Activated CD4-positive, alpha-beta T cell treated with anti-CD3 and anti-CD28 coated beads, Interleukin-2, Interleukin-6, amounts not matched to agents 100 ng/mL and 50 ng/mL, durations not matched to agents 16 hours and 8 hours (primary cell): ENCODE results near the gene SLC22A16.
"Not testable (repeated sequence)": the region's sequence is repeated elsewhere in the genome, so short reads cannot be mapped to it uniquely, and the experiment has no call there.

Experiments used
- DNase-seq: peaks from one replicate; pipeline ENCODE4 v3.0.0-alpha.2; 2020

Gene SLC22A16, protein sequence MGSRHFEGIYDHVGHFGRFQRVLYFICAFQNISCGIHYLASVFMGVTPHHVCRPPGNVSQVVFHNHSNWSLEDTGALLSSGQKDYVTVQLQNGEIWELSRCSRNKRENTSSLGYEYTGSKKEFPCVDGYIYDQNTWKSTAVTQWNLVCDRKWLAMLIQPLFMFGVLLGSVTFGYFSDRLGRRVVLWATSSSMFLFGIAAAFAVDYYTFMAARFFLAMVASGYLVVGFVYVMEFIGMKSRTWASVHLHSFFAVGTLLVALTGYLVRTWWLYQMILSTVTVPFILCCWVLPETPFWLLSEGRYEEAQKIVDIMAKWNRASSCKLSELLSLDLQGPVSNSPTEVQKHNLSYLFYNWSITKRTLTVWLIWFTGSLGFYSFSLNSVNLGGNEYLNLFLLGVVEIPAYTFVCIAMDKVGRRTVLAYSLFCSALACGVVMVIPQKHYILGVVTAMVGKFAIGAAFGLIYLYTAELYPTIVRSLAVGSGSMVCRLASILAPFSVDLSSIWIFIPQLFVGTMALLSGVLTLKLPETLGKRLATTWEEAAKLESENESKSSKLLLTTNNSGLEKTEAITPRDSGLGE

DNA sequence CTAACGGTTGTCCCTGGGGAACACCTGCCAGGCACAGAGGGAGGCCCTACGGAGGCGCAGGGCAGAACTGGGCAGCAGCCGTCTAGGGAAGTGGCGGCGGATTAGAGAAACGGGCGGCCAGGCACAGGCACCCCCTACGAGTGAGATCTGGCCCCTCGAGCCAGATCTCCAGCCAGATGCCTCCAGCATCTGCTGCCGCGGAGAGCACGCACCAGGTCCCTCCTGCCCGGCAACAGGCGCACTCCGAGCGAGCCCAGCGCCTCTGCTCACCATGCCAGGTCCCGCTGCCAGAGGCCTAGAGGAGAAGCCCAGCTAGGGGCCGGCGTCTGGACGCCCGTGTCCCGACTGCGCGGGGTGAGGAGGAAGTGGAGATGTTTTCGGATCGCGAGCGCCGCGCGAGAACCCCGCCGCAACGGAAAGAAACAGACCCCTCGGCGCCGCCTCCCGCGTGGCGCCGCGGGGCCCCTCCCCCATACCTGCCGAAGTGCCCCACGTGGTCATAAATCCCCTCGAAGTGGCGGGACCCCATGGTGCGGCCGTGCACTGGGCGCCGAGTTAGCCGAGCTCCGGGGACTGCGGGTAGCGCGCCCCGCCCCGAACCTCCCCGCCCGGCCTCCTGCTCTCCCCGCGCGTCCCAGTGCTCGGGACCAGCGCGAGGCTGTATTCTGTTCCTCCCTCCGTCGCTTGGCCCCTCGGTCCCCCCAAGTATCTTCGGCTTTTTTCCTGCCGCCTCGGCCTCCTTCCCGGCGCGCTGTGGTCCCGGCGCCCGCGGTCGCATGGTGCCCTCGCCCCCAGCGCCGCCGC is at the start of gene SLC22A16:
Gene SLC22A16 (minus strand): TSS at position 568 of the 804 bp plus-strand sequence. CDS start 39 bp downstream, at position 529.
- no peak for DNase-seq

DNA sequence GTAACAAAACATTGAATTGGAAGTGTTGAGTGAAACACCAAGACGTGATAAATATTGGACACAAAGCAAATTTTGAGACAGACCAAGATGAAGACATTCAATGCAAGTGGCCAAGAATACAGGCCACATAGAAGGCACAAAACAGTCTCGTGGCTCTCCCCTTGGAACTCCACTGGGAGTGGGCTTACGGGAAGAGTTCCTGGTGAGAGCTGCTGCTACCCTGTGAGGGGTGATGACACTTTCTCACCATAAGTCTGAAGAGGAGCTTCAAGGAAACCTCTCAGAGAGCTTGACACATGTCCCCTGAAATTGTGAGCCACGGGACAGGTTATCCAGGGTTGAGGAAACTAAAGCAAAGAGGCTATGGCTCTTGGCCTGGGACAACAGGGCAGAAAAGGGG is 48.6 kb upstream of the SLC22A16 start:
- DNase-seq, result no peak

DNA sequence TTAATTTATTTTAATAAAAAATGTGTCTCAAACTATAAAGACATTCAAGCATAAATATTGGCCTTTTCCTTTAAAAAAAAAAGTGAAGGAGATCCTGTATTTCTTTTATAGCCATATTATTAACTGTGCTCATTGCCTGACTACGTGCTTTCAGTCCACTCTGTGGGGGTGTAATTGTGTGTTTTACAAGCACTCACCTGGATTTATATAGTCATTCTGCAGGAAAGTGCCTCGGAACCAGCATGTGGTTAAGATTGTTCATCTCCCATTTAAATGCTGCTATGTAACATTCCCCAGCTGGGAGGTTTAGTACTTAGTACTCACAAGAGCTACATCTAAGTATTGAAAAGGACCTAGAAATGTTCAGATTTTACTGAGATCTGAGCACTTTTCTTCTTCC is 47.9 kb upstream of the SLC22A16 start:
- no peak for DNase-seq

DNA sequence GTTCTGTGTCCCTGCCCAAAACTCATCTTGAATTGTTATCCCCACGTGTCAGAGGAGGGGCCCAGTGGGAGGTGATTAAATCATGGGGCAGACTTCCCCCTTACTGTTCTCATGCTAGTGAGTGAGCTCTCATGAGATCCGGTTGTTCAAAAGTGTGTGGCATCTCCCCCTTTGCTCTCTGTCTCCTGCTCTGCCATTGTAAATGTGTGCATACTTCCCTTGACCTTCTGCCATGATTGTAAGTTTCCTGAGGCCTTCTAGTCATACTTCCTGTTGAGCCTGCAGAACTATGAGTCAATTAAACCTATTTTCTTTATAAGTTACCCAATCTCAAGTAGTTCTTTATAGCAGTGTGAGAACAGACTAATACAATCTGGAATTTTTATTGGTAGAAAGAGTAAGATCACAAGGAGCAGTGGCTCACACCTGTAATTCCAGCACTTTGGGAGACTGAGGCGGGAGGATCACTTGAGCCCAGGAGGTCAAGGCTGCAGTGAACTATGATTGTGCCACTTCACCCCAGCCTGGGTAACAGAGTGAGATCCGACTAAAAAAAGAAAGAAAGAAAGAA is 47.1 kb upstream of the SLC22A16 start:
- DNase-seq, result no peak

DNA sequence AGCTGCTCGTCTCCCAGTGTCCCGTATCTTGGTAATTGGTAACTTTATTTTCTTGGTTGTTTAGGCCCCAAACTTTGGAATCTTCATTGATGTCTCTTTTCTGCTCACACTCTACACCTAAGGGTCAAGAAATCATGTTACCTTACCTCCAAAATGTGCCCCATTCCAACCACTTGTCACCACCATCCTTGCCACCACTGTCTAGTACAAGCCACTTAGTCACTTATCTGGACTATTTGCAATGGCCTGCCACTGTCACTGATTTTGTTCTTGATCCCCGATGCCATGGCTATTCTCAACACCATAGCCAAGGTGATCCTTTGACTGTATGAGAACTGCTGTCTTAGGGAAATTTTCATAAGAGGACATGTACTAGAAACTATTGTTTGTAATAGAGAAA is 46.0 kb upstream of the SLC22A16 start:
- no peak for DNase-seq

DNA sequence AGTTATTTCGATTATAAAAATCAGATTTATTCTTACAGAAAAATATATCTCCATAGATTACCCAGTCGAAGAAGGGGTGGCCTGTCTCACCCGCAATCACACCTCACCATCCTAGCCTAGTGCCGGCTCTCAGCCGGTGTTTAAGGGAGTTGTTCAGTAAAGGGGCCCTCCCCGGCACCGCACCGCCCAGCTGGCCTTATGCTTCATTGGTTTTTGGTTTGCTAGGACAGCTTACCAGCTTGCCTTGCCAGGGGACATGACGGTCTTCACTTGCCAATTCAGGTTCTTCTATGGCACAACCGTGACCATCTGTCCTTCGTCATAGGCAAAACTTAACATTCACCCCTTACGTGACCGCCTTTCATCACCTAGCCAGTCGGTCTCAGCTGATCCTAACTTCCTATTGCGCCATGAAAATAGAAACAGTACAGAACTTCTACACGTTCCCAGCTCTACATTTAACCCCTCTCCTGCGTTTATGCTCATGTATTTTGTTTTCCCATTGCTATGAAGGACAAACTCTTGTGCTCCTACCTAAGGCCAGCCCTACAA is 44.7 kb upstream of the SLC22A16 start:
- no peak for DNase-seq

DNA sequence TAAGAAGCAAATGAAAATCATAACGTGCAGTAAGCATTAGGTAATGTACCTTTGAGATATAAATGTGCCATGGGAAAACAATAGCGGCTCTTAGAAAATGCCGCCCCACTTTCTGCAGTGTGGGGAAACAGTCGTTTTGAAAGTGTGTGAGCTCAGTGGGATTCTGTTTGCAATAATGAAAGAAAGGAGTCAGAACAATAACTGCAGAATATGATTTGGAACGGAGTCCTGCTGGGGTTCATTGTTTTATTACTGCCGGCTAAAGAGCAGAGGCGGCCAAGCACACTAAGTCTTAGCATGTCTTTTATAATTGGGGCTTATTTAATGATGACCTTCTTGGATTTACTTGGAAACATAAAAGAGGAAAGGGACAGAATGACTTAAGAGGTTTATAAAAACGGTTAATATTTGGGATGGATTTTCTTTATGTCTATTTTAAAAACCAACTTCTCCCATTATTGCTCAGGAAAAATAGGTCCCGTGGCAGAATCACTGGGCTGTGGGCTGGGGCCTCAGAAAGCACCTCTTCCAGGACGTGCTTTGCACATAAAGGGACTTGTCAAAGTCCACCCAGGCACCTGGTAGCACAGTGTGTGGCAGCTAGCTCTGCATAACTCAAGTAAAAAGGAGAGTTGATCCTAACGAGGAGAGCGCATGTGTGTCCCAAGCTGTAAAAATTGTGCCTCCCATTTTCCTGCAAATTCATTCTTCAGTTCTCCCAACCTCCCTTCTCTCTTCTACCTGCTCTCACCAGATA is 44.0 kb upstream of the SLC22A16 start:
- DNase-seq, result no peak

DNA sequence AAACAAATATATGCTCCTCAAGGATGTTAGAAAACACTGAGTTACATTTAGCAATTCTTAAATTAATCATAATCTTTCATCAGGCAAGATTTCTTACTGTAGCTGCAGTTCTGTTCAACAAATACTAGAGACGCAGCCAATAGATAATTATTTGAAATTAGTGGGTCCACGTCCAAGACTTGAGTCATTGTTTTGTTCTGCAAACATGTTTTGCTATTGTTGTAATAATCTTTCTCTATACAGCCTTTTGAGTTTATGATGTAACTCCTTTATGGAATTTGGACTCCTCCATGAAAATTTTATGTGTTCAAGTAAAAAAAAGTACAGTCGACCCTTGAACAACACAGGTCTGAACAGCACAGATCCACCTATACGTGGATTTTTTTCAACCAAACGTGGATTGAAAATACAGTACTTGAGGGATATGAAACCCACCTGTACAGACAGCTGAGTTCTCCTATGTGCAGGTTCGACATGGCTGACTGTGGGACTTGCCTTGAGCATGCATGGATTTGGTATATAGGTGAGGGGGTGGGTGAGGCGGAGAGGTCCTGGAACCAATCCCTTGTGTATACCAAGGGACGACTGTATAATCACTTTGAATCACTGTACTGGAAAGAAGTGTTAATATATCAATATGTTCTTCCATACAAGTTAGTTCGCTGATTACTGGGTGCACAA is 41.3 kb upstream of the SLC22A16 start:
- DNase-seq, result no peak

DNA sequence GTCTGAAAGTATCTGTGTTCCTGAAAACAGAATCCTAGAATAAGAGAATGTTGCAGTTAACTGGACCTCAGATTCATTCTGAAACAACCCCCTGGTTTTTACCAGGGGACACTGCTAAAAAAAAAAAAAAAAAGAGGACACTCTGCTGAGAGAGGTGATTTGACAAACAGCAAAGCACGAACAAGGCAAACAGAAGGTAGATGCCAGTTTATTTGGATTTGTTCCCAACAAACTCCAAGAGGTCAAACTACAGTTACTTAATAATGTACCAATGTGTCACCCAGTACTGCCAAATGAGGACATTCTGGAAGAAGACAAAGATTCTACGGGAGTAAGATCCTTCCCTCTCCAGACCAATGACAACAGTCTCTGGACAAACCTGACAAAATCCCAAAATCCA is 40.6 kb upstream of the SLC22A16 start:
- no peak for DNase-seq

DNA sequence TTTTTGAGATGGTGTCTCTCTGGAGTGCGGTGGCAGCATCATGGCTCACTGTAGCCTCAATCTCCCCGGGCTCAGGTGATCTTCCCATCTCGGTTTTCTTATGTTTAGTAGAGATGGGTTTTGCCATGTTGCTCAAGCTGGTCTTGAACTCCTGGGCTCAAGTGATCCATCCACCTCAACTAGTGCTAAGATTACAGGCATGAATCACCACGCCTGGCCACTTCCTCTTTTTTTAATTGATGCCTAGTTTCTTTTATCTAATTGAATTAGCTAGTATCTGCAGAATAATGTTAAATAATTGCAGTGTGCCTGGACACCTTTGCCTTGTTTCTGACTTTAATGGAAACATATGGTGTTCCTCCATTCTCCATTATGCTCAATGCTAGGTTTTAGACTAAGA is 38.4 kb upstream of the SLC22A16 start:
- no peak for DNase-seq

DNA sequence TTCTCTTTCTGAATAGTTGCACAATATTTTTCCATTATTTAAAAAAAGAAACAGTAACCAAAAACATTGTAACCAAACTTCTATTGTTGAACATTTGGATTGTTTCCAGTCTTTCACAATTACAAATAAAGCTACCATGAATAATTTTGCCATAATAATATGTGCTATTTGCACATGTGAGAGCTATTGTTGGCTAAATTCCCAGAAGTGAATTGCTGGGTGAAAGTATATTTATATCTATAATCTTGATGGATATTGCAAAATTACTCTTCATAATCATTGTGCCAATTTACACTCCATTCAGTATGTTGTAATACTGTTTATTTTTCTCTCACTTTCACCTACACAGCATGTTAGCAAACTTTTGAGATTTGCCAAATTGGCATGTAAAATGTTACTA is 36.6 kb upstream of the SLC22A16 start:
- no peak for DNase-seq

DNA sequence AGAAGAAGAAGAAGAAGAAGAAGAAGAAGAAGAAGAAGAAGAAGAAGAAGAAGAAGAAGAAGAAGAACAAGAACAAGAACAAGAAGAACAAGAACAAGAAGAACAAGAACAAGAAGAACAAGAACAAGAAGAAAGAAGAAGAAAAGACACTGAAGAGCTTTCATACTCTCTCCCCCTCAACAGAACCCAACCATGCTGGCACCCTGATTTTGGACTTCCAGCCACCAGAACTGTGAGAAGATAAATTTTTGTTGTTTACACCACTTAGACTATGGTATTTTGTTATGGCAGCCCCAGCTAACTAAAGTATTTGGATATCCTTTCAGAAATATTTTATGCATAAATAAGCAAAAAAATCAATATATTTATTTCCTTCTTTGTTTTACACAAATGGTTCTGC is 36.1 kb upstream of the SLC22A16 start:
- not testable (repeated sequence) for DNase-seq

DNA sequence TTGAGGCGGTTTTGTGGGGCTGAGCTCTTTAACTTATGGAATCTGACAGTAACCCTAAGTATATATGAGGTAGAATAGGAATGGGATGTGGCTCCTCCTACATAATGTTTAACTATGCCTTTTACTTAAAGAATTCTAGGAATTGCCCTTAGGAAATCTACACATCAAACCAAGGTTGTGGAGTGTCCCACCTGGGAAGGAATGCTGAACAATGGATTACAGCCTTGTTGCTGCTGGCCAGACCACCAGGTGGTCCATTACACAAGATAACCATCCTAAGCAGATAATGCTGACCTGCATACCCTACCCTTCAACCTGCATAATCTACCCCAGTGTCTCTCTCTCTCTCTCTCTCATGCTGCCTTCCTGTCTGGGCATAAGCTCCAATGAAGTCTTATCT is 35.0 kb upstream of the SLC22A16 start:
- no peak for DNase-seq

DNA sequence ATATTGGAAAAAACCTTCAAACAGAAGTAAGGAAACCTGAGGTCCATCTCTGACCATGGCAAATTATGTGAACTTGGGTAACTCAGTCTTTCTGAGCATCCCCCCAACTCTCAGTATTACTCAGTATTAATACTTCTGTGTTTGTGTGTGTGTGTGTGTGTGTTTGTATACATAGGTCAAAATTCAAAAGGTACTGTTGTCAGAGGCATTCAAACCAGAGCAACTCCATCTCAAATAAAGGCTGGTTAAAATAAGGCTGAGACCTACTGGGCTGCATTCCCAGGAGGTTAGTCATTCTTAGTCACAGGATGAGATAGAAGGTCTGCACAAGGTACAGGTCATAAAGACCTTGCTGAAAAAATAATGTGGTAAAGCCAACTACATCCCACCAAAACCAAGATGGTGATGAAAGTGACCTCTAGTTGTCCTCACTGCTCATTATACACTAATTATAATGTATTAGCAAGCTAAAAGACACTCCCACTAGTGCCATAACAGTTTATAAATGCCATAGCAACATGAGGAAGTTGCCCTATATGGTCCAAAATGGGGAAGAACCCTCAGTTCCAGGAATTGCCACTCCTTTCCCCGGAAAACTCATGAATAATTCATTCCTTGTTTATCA is 33.3 kb upstream of the SLC22A16 start:
- no peak for DNase-seq

DNA sequence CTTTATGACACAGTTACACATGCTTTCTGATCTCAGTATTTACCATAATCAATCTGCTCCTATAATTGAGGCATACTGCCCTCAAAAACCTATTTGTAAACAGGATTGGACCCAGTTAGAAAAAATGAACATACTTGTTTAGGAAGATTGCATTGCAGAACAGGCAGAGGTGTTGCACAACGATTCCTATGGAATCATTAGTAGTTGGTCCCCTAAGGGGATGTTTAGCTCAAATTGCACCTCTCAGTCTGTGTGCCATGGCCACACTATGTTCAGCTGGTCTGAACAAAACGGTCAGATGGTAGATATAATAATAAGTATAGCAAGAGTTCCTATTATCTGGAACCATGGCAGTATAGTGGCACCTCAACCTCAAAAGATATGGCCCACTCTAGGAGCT is 28.5 kb upstream of the SLC22A16 start:
- DNase-seq, result not testable (repeated sequence)

DNA sequence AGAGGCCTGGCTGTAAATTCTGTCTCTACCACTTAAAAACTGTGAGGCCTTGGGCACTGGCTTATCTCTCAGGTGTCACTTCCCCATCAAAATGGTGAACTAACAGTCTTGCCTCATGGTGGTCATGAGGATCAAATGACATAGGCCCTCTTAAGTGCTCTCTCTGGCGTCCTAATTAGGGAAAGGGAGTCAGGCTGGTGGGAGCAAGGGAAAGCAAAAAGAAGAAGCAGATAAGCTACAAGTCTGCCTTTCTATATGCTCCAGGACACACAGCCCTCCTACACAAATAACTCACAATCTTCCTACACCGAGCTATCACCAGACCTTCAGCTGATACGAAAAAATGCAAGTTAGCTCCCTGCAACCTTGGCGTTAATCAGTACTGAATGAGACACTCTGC is 19.5 kb upstream of the SLC22A16 start:
- DNase-seq, result no peak

DNA sequence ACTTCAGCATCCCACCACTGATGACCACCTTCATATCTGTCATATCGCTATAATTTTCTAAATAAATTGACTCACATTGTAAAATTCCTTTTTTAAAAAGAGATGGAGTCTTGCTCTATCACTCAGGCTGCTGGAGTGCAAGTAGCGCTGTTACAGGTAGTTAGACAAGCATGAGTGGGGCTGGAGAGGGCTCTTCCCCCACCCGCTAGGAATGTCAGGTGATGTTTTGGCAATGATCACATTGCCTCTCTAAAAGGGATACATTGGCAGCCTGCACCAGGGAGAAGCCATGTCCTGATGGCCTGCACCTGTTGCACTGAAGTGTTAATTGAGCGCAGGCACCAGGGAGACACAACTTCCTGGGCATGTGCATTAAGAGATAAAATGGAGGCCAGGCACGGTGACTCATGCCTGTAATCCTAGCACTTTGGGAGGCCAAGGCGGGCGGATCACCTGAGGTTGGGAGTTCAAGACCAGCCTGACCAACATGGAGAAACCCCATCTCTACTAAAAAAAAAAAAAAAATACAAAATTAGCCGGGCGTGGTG is 16.9 kb upstream of the SLC22A16 start:
- no peak for DNase-seq

DNA sequence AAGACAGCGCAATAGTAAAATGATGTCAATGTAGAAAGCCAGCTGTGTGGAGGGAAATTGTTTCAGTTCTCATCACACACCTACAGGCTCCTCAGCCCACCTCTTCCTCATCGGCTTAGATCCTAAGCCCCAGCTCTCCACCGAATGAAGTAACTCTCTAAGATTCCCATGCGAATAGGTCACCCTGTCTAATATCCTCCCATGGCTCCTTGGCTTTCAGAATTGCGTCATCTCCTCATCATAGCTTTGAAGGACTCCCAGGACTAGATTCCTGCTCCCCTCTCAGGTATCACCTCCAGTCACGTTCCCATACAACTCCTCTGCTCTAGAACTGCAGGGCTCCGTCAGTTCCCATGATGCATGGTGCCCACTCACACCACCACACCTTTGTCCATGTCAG is 16.2 kb upstream of the SLC22A16 start:
- no peak for DNase-seq

DNA sequence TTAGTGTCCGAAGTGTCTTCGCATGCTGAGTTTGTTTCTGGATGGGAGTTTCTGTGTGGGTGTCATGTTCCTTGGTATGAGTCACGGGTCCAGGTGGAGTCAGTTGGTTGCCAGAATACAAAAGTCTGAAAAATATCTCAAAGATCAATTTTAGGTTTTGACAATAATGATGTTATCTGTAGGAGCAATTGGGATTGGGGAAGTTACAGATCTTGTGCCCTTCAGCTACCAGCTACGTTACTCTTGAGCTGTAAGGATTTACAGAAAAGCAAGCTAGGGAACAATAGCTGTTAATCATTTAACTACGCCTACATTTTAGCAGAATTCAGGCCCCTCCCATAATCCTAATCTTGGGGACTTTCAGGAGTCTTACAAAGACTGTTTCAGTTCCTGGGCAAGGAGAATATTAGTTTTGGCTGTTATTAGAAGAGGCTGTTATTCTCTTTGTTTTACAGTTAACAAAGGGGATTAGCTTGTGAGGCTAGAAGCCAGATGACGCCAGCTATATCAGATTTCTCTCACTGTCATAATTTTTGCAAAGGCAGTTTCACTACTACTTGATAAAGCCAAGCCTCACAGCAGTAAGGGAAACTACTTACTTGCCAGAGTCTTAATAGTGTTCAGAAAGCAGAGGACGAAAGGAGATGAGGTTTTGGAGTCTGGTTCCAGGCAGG is 15.4 kb upstream of the SLC22A16 start:
- no peak for DNase-seq

DNA sequence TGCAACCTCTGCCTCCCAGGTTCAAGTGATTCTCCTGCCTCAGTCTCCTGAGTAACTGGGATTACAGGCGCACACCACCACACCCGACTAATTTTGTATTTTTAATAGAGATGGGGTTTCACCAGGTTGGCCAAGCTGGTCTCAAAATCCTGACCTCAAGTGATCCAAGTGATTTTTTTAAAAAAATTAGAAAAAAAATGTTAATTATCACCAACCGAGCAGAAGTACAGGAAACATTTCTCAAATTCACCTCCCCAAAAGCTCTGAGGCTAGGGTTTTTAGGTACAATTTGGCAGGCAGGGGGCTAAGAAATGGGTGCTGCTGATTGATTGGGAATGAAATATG is 14.9 kb upstream of the SLC22A16 start:
- no peak for DNase-seq

DNA sequence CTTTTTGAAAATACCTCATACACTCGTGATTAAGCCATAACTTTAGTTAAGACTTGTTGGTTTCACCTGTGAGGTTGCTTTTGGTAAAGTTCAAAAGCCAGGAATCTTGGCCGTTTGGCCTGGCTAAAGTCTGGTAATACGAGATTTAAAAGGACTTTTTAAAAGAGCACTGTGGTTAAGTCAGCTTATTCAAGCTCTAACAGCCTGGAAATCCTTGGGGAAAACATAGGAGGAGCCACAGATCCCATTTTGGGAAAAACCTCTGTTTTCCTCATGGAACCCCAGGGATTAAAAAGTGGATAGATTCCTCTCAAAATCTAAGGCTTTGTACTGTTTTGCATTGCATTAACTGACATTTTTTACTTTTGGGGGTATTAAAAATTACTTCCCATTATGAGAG is 13.7 kb upstream of the SLC22A16 start:
- DNase-seq, result no peak
